Hypothalamus (tissue), 51 donors: ENCODE measurements around the gene MGAT5.

Experiments
- DNase-seq, 51 donors: peaks; one replicate each; lab custom pipeline; 2025; lab: John Stamatoyannopoulos, UW

MGAT5 gene

DNA sequence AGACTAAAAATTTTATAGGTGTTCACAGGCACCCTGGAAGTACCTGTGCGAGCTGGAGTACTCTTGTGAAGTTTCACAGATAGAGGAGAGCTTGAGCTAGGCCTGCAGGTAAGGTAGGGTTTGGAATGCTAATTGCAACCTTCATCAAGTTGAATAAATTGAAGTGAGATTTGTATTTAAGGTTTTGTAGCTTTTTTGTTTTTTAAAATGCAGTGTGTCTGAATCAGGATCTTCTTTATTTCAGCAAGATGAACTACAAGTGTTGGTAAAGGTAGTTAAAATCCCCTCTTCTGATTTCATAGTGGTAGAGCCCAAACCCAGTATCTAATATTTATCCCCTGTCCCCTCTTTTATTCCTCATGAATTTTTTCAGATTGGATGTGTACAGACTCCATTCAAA, 45.5 kb downstream of the MGAT5 start:
- no peak for DNase-seq

- no peak for DNase-seq
These were observed 46.7 kb downstream of the MGAT5 start for GRCh38 chr2:134300585-134300984.

- DNase-seq: no peak
These were observed 47.4 kb downstream of the MGAT5 start for GRCh38 chr2:134301099-134301927.

GRCh38 chr2:134301928-134302260, 48.0 kb downstream of the MGAT5 start:
- no peak for DNase-seq

DNA sequence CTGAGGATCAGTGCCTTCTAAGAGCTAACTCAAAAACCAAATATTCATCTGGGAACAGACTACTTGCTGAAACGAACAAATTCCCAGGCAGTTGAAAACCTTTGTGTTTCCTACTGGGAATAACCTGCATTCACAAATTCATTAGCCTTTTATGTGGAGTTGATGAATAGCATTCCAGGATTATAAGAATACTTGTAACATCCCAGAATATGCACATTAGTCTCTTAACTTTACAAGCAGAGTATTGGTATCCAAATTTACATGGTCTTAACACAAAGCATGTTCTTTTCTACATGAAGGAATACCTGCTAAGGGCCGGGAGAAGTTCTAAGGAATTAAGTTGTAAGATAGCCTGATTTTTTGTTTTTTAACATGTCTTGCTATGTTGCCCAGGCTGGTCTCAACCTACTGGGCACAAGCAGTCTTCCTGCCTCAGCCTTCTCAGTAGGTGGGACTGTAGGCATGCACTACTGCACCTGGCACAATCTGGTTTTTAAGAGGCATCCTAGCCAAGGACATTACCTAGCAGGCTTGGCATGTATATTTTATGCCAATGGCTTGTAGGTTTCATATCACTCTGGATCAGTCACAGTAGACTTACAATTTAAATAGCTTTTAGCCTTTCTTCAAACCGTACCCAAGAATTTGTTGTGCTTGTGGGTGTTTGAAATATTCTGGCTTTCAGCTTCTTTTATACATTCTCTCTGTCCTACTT, 50.7 kb downstream of the MGAT5 start:
- no peak for DNase-seq

DNA sequence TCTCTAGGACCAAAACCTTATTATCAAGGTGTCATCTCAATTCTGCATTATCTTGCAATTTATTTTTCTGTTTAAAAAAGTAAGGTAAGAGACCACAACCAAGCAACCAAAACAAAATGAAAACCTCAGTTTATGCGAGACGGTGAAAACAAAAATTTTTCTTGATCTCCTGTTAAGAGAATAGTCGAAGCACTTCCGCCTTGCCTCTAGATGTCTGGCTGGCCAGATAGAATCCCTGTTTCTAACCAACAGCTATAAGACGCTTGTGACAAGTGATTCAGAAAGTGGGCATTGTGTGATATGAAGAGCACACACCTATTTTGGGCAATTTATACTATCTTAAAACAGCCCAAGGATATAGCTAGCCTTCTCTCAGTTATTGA, 51.2 kb downstream of the MGAT5 start:
- DNase-seq: no peak

DNA sequence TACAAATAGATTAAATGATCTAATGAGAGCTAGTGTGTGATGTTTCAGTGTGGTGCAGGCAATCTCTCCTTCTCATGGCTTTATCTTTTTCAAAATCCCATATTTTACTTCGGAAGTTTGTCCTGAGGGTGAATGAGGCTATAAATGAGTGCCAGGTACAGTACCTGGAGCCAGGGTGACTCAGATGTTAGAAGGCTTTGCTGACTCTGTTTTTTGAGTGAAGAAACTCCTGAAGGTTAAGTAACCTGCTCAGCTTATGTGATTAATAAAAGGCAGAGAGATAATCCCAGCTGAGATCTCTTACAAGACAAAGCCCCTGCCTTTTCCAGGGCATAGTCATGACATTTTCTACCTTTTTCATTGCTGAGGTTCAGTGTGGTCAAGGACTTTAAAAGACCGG, 52.6 kb downstream of the MGAT5 start:
- no peak for DNase-seq

GRCh38 chr2:134307334-134307733, 53.5 kb downstream of the MGAT5 start:
- DNase-seq: no peak

DNA sequence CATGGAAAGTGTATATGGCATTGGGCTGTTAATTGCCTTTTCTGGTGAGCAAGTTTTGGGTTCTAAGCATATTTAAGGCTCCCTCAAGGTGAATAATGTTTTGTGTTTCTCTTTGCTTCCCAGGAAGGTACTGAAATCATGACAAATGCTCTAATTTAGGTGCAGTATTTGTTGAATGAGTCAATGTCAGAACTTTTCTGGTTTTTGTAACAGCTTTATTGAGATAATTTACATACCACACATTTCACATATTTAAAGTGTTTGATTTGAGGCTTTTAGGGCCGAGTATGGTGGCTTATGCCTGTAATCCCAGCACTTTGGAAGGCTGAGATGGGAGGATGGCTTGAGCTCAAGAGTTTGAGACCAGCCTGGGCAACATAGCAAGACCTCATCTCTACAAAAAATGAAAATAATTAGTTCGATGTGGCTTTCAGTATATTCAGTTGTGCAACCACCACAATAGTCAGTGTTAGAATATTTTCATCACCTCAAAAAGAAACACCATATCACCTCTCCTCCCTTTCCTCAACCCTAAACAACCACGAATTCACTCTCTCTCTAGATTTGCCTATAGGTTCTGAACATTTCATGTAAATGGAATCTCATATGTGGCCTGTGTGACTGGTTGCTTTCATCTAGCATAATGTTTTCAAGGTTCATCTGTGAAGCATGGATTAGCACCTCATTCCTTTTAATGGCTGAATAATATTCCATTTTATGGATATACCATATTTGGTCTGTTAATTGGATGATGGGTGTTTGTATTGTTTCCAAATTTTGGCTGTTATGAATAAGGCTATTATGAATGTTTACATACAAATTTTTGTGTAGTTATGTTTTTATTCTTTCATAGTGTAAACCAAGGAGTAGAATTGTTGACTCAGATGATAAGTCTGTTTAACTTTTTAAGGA, 54.9 kb downstream of the MGAT5 start:
- no peak for DNase-seq

GRCh38 chr2:134310107-134311079, 56.5 kb downstream of the MGAT5 start:
- DNase-seq: no peak

DNA sequence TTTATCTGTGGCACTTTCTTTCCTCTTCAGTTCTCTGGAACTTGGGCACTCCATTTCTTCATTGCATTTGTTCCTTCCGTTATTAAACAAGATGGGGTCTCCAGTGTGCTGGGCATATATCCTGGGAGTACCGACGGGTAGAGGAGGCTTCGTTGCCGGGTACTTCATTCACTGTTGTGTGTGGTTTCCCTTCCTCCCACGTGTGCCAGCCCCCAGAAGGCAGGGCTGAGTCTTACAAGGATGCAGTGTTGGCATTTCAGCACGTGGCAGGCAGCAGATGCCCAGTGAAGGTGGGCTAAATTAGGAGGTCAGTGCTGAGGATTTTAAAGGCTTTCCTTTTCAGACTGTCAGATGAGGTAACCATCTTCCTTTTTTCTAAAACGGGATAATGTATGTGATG, 58.6 kb downstream of the MGAT5 start:
- no peak for DNase-seq

DNA sequence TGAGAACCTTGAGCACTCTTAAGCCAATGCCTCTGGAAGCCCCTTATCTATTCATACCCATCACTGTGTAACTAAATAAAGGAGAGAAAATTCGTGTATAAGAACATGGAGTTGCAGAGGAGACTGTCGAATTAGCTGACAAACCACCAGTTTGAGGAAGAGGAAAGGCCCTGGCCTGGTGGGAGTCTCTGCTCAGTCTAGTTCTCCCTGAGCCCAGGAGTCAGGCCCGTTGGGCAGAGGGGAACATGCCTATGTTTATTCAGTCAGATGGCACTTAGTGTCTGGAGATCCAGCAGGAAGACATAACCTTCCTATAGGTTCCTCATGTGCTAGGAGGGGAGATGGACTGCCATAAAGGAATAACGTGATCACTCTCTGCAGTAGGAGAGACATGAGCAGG, 60.3 kb downstream of the MGAT5 start:
- DNase-seq: no peak

GRCh38 chr2:134314681-134315368, 61.0 kb downstream of the MGAT5 start:
- no peak for DNase-seq

GRCh38 chr2:134315471-134315870, 61.6 kb downstream of the MGAT5 start:
- no peak for DNase-seq

- no peak for DNase-seq
These were observed 65.9 kb downstream of the MGAT5 start for GRCh38 chr2:134319596-134320254.

GRCh38 chr2:134320930-134321329, 67.1 kb downstream of the MGAT5 start:
- DNase-seq: no peak

- no peak for DNase-seq
These were observed 69.9 kb downstream of the MGAT5 start for GRCh38 chr2:134323777-134324176.

DNA sequence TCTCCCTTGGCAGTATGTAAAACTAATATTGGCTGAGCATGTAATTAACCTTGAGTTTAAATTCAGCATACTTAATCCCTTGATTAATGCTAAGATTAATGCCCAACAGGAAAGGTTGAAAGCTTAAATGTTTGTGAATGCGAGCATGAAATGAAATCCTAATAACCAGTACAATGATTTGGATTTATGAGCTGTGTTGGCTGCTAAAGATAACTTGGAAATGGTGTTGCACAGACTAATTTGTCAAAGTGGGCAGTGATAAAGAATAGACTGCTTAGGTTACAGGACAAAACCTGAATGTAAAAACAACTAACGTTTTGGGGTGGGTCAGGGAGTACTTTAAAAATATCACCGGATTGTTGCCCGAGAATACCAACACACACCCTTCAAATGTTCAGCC, 70.6 kb downstream of the MGAT5 start:
- DNase-seq: no peak

- no peak for DNase-seq
These were observed 71.1 kb downstream of the MGAT5 start for GRCh38 chr2:134324947-134325346.
